CD14-positive monocyte (primary cell): Measurements from ENCODE around the gene SDCBP2. TPM values are rescaled to one million over a fixed set of nuclear protein-coding genes. Genes with fewer than 3 reads are reported as not detected.
A peak's percentile ranks its signal among the peaks of the same experiment; 100 is the strongest.

Experiments
- DNase-seq, 3 donors: peaks; one replicate each; pipeline ENCODE4 v3.0.0-alpha.2; 2011 to 2022
- H2AFZ ChIP-seq: 2 replicates; pipeline ENCODE4 v1.6.0; 2012; ENCODE audit warnings: mild to moderate bottlenecking, low read depth, low read length, inconsistent platforms; ENCODE audit not compliant: insufficient read depth, poor library complexity, severe bottlenecking
- H3K27ac ChIP-seq, 2 donors: 1 replicate in 1 of 2; 2 replicates in 1 of 2; pipeline ENCODE4 v1.5.1; 2012 to 2013; ENCODE audit warnings: low read length in 2 of 2, control low read depth in 1 of 2, inconsistent platforms in 1 of 2, low read depth in 1 of 2, mild to moderate bottlenecking in 1 of 2
- H3K27me3 ChIP-seq, 2 donors: one replicate each; pipeline versions ENCODE4 v1.6.0 to v1.6.1; 2011 to 2013; ENCODE audit warnings: low read length in 2 of 2; ENCODE audit not compliant: control insufficient read depth in 2 of 2, insufficient read depth in 2 of 2
- H3K36me3 ChIP-seq, 2 donors: replicated peaks in 1 of 2; 1 replicate in 1 of 2; 2 replicates in 1 of 2; pipeline versions ENCODE4 v1.5.1 to v1.6.1; 2012 to 2013; ENCODE audit warnings: low read length in 2 of 2, control low read depth in 1 of 2, inconsistent platforms in 1 of 2, mild to moderate bottlenecking in 1 of 2; ENCODE audit not compliant: insufficient read depth in 2 of 2, control insufficient read depth in 1 of 2
- H3K4me1 ChIP-seq, 2 donors: 1 replicate in 1 of 2; 2 replicates in 1 of 2; pipeline versions ENCODE4 v1.5.1 to v1.6.1; 2012 to 2013; ENCODE audit warnings: low read length in 2 of 2, control low read depth in 1 of 2, inconsistent platforms in 1 of 2, mild to moderate bottlenecking in 1 of 2, moderate library complexity in 1 of 2; ENCODE audit not compliant: insufficient read depth in 2 of 2, control insufficient read depth in 1 of 2
- H3K4me2 ChIP-seq: replicated peaks from 2 replicates; pipeline ENCODE3; 2012; ENCODE audit warnings: low read length, moderate library complexity, mild to moderate bottlenecking; ENCODE audit not compliant: poor library complexity, severe bottlenecking; ENCODE audit errors: extremely low read depth
- H3K4me3 ChIP-seq, 3 experiments: fragments of 200-600 bp in 1 of 3; sonication (generic) in 1 of 3; replicated peaks in 1 of 3; 1 replicate in 2 of 3; 2 replicates in 1 of 3; pipeline ENCODE4 v1.5.1; 2011 to 2013; ENCODE audit warnings: low read length in 3 of 3, mild to moderate bottlenecking in 3 of 3, control low read depth in 2 of 3, low read depth in 2 of 3, inconsistent platforms in 1 of 3, moderate library complexity in 1 of 3
- H3K79me2 ChIP-seq: 2 replicates; pipeline ENCODE4 v1.6.0; 2012; ENCODE audit warnings: mild to moderate bottlenecking, control low read depth, inconsistent platforms, low read length, moderate library complexity; ENCODE audit not compliant: insufficient read depth
- H3K9ac ChIP-seq: 2 replicates; pipeline ENCODE4 v1.6.0; 2017; ENCODE audit warnings: low read length, mild to moderate bottlenecking; ENCODE audit not compliant: insufficient read depth, poor library complexity, severe bottlenecking
- H3K9me3 ChIP-seq, 2 donors: replicated peaks in 1 of 2; 1 replicate in 1 of 2; 2 replicates in 1 of 2; pipeline versions ENCODE4 v1.5.1 to v1.6.1; 2012 to 2013; ENCODE audit warnings: low read length in 2 of 2, control low read depth in 1 of 2; ENCODE audit not compliant: control insufficient read depth in 1 of 2, insufficient read depth in 1 of 2
- H4K20me1 ChIP-seq: 2 replicates; pipeline ENCODE4 v1.6.0; 2012; ENCODE audit warnings: mild to moderate bottlenecking, low read length, control low read depth, moderate library complexity; ENCODE audit not compliant: insufficient read depth
- H3K27ac Mint-ChIP-seq, 7 donors: one replicate each; pipeline ENCODE4 v1.8.0; 2020; ENCODE audit warnings: mild to moderate bottlenecking in 7 of 7, mixed read lengths in 7 of 7, moderate library complexity in 6 of 7, inconsistent platforms in 2 of 7
- H3K27me3 Mint-ChIP-seq, 3 donors: one replicate each; pipeline ENCODE4 v1.8.0; 2021 to 2022; ENCODE audit warnings: low read depth in 3 of 3, mild to moderate bottlenecking in 3 of 3, mixed read lengths in 3 of 3, moderate library complexity in 3 of 3, inconsistent platforms in 1 of 3
- H3K36me3 Mint-ChIP-seq, 2 donors: one replicate each; pipeline ENCODE4 v1.8.0; 2020; ENCODE audit warnings: mixed read lengths in 2 of 2, inconsistent platforms in 1 of 2, mild to moderate bottlenecking in 1 of 2
- H3K4me1 Mint-ChIP-seq: one replicate; pipeline ENCODE4 v1.8.0; 2020; ENCODE audit warnings: mild to moderate bottlenecking, mixed read lengths
- H3K4me3 Mint-ChIP-seq, 2 donors: one replicate each; pipeline ENCODE4 v1.8.0; 2020; ENCODE audit warnings: mild to moderate bottlenecking in 2 of 2, mixed read lengths in 2 of 2, moderate library complexity in 1 of 2
- H3K9me3 Mint-ChIP-seq, 7 donors: one replicate each; pipeline ENCODE4 v1.8.0; 2020 to 2022; ENCODE audit warnings: mixed read lengths in 7 of 7, mild to moderate bottlenecking in 6 of 7, moderate library complexity in 6 of 7, inconsistent platforms in 2 of 7
- CTCF ChIP-seq: fragments of 200-600 bp; IDR thresholded peaks from one replicate; pipeline ENCODE4 v1.8.0; 2022; ENCODE audit warnings: antibody characterized with exemption, mild to moderate bottlenecking
- WGBS: methylation state at CpG from one replicate; pipeline ENCODE4 v1.1.5; 2013; ENCODE audit warnings: missing lambda C conversion rate; ENCODE audit not compliant: insufficient coverage; 5-methylcytosine and 5-hydroxymethylcytosine counted together
- intact Hi-C, 2 donors: fragments of 100-400 bp; cut with micrococcal nuclease; formaldehyde crosslinking; loops; one replicate each; pipeline versions ENCODE4 v1.15.0 to v1.15.1; 2023
- polyA minus RNA-seq: library from RNA; depleted of rRNA, polyadenylated mRNA; stranded (reverse); fragments of >200 nt; gene quantifications from 2 replicates; pipeline ENCODE4 v1.2.3, GENCODE V29; 2012
- polyA plus RNA-seq, 3 donors: library from polyadenylated mRNA; depleted of rRNA in 1 of 3; unstranded in 2 of 3; stranded (reverse) in 1 of 3; fragments of 300-500 nt in 2 of 3; fragments of >200 nt in 1 of 3; fragmentation: Illumina TruSeq in 2 of 3; gene quantifications; 1 replicate in 2 of 3; 2 replicates in 1 of 3; pipeline ENCODE4 v1.2.3, GENCODE V29; 2012 to 2021
- total RNA-seq, 12 experiments: library from RNA in 1 of 12; stranded (reverse) in 1 of 12; fragments of 120-200 nt in 1 of 12; gene quantifications; one replicate each; pipeline ENCODE4 v1.2.4 and lab custom pipeline; 2013 to 2026; ENCODE audit warnings: mixed read lengths in 6 of 12, inconsistent platforms in 1 of 12

SDCBP2 gene
- total RNA-seq (2013), result 1.0 TPM
- polyA plus RNA-seq (1 to 10 TPM in 1 of 3 donors, under 1 TPM in 2; 0.69 to 1.0 (median 0.71) TPM), polyA minus RNA-seq (0.28 and 0.48 TPM in 2 replicates), total RNA-seq (lab: John Stamatoyannopoulos, UW) (1.6 to 9.0 (median 5.3) reads per million in 11 experiments)

- Histone ChIP-seq H3K9me3 (no peaks in the 10 kb centered on the region), H3K4me1 (peaks cover 16 to 30% of the 10 kb centered on the region in 2 donors), H3K4me3 (no peak within 1 kb of the TSS), H4K20me1 (peaks cover 18% of the 10 kb centered on the region), H2AFZ (no peak within 1 kb of the TSS), H3K9ac (no peak within 1 kb of the TSS), H3K79me2 (peaks cover 47% of the 10 kb centered on the region), H3K36me3 (no peaks in the 10 kb centered on the region), H3K27ac (peak within 1 kb of the TSS in 1 of 2 donors; percentile 7), H3K27me3 (no peaks in the 10 kb centered on the region), H3K4me2 (no peak within 1 kb of the TSS)
- peak within 1 kb of the TSS in 6 of 7 donors; percentile 27 to 82 (median 60) for H3K27ac Mint-ChIP-seq
- no peak for DNase-seq
- no peak within 1 kb of the TSS for H3K4me3 Mint-ChIP-seq
- WGBS, result 92% methylated on average over 5 of the region's 8 CpGs
- no peak for TF ChIP-seq CTCF
- no peaks in the 10 kb centered on the region for H3K27me3 Mint-ChIP-seq
- intact Hi-C loops, result loop anchor here (5.0 kb wide), 1 partner anchor 48 kb away; no protein-coding TSS in a partner anchor
- peaks cover 0 to 2% (median 0%) of the 10 kb centered on the region in 7 donors for H3K9me3 Mint-ChIP-seq
- H3K4me1 Mint-ChIP-seq, result peaks cover 23% of the 10 kb centered on the region
- H3K36me3 Mint-ChIP-seq, result peaks cover 22 to 28% of the 10 kb centered on the region in 2 donors
Observed at GRCh38 chr20:1328680-1329330, at the start of gene SDCBP2. Gene SDCBP2 (minus strand): TSS chr20:1329139. CDS start chr20:1320416, 8,723 bp downstream.

GRCh38 chr20:1378735-1379125 is 49.8 kb upstream of the SDCBP2 start:
- DNase-seq, result no peak
- Mint-ChIP-seq H3K9me3 (no peaks in the 10 kb centered on the region), H3K4me3 (peak overlapping the region in 1 of 2 donors; percentile 58), H3K27me3 (peaks cover 0 to 2% (median under 1%) of the 10 kb centered on the region in 3 donors), H3K4me1 (peaks cover 95% of the 10 kb centered on the region), H3K27ac (peak overlapping the region in 5 of 7 donors; percentile 20 to 97 (median 60)), H3K36me3 (peaks cover 27 to 62% of the 10 kb centered on the region in 2 donors)
- no peak overlapping the region for H2AFZ ChIP-seq
- peak overlapping the region; percentile 35 for H3K4me2 ChIP-seq
- TF ChIP-seq CTCF, result no peak
- H3K79me2 ChIP-seq, result peaks cover 91% of the 10 kb centered on the region
- H3K9me3 ChIP-seq, result no peaks in the 10 kb centered on the region
- no peaks in the 10 kb centered on the region for H3K27me3 ChIP-seq
- 82% methylated on average over 2 of the region's 6 CpGs for WGBS
- peak overlapping the region in 1 of 2 donors; percentile 83 for H3K27ac ChIP-seq
- H3K4me3 ChIP-seq, result peak overlapping the region in 1 of 3 experiments; percentile 7
- peaks cover 73 to 85% of the 10 kb centered on the region in 2 donors for H3K4me1 ChIP-seq
- peaks cover 98% of the 10 kb centered on the region for H4K20me1 ChIP-seq
- peaks cover 14 to 35% of the 10 kb centered on the region in 2 donors for H3K36me3 ChIP-seq
- no peak overlapping the region for H3K9ac ChIP-seq
- intact Hi-C loops, result loop anchor here (5.0 kb wide), 1 partner anchor 51 kb away; the partner anchor contains the start of gene SDCBP2 (in 2 of the 2)
